ENCODE data around the gene CCL26. TPM values are rescaled to one million over a fixed set of nuclear protein-coding genes. Genes with fewer than 3 reads are reported as not detected.
"Not testable (repeated sequence)": the region's sequence is repeated elsewhere in the genome, so short reads cannot be mapped to it uniquely, and the experiment has no call there.

Gene CCL26
- total and polyA plus RNA-seq, 4 donors = 1.9 to 2.0 TPM; not detected in 2

DNA sequence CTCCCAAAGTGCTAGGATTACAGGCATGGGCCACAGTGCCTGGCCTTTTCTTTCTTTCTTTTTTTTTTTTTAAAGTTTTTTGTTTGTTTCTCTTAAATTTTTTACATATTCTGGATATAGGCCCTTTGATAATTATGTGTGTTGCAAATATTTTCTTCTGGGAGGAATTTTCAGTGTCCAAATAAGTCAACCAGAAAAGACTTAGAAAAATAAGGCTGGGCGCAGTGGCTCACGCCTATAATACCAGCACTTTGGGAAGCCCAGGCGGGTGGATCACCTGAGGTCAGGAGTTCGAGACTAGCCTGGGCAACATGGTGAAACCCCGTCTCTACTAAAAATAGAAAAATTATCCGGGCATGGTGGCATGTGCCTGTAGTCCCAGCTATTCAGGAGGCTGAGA lies 44.7 kb downstream of the CCL26 start:
- 35 to 41% methylated on average over 6 of the region's 6 CpGs for WGBS, 2 donors
- H3K9me3 ChIP-seq (ENCODE audit: control insufficient read depth, low read length); ATAC-seq (ENCODE audit: low FRiP score); H3K27me3 ChIP-seq (ENCODE audit: control insufficient read depth in 1 of 2, insufficient read depth in 2 of 2, low read length in 1 of 2); H3K4me3 ChIP-seq (ENCODE audit: low read length in 2 of 2); H3K36me3 ChIP-seq (ENCODE audit: control insufficient read depth in 1 of 2, insufficient read depth in 2 of 2, low read length in 1 of 2); H3K4me1 ChIP-seq (ENCODE audit: control insufficient read depth in 1 of 2, insufficient read depth in 2 of 2, low read length in 2 of 2); H3K27ac ChIP-seq (ENCODE audit: low read depth in 1 of 2, low read length in 2 of 2); intact Hi-C loops (cut with DNase I): not testable (repeated sequence)
- peak; percentile 27 to 34 for DNase-seq

DNA sequence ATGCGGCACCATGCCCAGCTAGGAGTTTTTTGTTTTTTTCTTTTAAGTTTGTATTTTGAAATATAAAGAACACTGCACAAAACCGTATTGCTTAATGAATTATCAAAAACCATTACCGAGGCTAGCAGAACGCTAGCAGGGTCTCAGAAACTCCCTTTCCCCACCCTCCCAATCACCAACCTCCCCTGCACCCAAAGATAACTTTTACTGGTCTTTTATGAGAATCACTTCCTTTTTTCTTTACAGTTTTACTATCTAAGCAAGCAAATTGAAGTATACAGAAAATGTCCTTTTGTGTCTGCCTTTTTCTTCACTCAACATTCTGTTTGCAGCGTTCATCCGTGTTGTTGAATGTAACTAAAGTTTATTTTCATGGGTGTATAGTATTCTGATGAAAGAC lies 46.7 kb downstream of the CCL26 start:
- no peaks in the 10 kb centered on the region for H3K9me3 ChIP-seq (ENCODE audit: control insufficient read depth, low read length)
- no peaks in the 10 kb centered on the region for H3K36me3 ChIP-seq (ENCODE audit: control insufficient read depth in 1 of 2, insufficient read depth in 2 of 2, low read length in 1 of 2)
- intact Hi-C loops (cut with DNase I) = no loop called here
- H3K27me3 ChIP-seq (ENCODE audit: control insufficient read depth in 1 of 2, insufficient read depth in 2 of 2, low read length in 1 of 2) = no peaks in the 10 kb centered on the region
- H3K27ac ChIP-seq (ENCODE audit: low read depth in 1 of 2, low read length in 2 of 2) = no peak overlapping the region
- WGBS, 2 donors = 90 to 93% methylated on average over 6 of the region's 6 CpGs
- no peak for DNase-seq
- H3K4me1 ChIP-seq (ENCODE audit: control insufficient read depth in 1 of 2, insufficient read depth in 2 of 2, low read length in 2 of 2) = no peaks in the 10 kb centered on the region
- no peak overlapping the region for H3K4me3 ChIP-seq (ENCODE audit: low read length in 2 of 2)
- ATAC-seq (ENCODE audit: low FRiP score) = no peak

GRCh38 chr7:75723444-75723843 lies 48.6 kb downstream of the CCL26 start:
- no peak for ATAC-seq (ENCODE audit: low FRiP score)
- WGBS, 2 donors = 46 to 47% methylated on average over 3 of the region's 3 CpGs
- no peak overlapping the region for H3K27ac ChIP-seq (ENCODE audit: low read depth in 1 of 2, low read length in 2 of 2)
- no peaks in the 10 kb centered on the region for H3K9me3 ChIP-seq (ENCODE audit: control insufficient read depth, low read length)
- H3K27me3 ChIP-seq (ENCODE audit: control insufficient read depth in 1 of 2, insufficient read depth in 2 of 2, low read length in 1 of 2) = no peaks in the 10 kb centered on the region
- peak in 1 of 2 donors; percentile 14 for DNase-seq
- no peak overlapping the region for H3K4me3 ChIP-seq (ENCODE audit: low read length in 2 of 2)
- no peaks in the 10 kb centered on the region for H3K4me1 ChIP-seq (ENCODE audit: control insufficient read depth in 1 of 2, insufficient read depth in 2 of 2, low read length in 2 of 2)
- no peaks in the 10 kb centered on the region for H3K36me3 ChIP-seq (ENCODE audit: control insufficient read depth in 1 of 2, insufficient read depth in 2 of 2, low read length in 1 of 2)
- intact Hi-C loops (cut with DNase I) = no loop called here

DNA sequence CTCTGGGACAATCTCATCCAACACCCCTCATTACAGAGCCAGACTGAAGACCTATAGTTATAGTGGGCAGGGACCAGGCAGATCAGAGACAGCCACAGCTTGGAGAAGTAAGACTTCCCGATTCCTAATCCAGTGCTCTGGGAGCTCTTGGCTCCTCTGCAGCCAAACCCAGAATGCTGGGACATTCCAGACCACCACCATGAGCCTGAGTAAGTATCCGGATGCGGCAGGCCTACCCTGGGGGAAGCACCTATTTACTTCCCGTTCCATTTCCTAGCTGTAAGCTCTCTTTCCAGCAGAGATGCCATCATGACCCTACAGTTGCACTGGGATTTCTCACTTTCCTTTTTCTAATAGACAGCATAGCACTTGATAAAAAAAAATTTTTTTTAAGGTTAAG lies 49.6 kb downstream of the CCL26 start:
- H3K4me3 ChIP-seq (ENCODE audit: low read length in 2 of 2) = no peak overlapping the region
- H3K27ac ChIP-seq (ENCODE audit: low read depth in 1 of 2, low read length in 2 of 2) = peak overlapping the region in 1 of 2 donors; percentile 38
- H3K36me3 ChIP-seq (ENCODE audit: control insufficient read depth in 1 of 2, insufficient read depth in 2 of 2, low read length in 1 of 2) = no peaks in the 10 kb centered on the region
- H3K4me1 ChIP-seq (ENCODE audit: control insufficient read depth in 1 of 2, insufficient read depth in 2 of 2, low read length in 2 of 2) = no peaks in the 10 kb centered on the region
- ATAC-seq (ENCODE audit: low FRiP score) (peak; percentile 16), DNase-seq (peak; percentile 28 to 31)
- WGBS, 2 donors = 18 to 23% methylated on average over 4 of the region's 4 CpGs
- intact Hi-C loops (cut with DNase I) = no loop called here
- H3K9me3 ChIP-seq (ENCODE audit: control insufficient read depth, low read length) = no peaks in the 10 kb centered on the region
- H3K27me3 ChIP-seq (ENCODE audit: control insufficient read depth in 1 of 2, insufficient read depth in 2 of 2, low read length in 1 of 2) = no peaks in the 10 kb centered on the region

- H3K9me3 ChIP-seq (ENCODE audit: control insufficient read depth, low read length); H3K4me3 ChIP-seq (ENCODE audit: low read length in 2 of 2); ATAC-seq (ENCODE audit: low FRiP score); H3K36me3 ChIP-seq (ENCODE audit: control insufficient read depth in 1 of 2, insufficient read depth in 2 of 2, low read length in 1 of 2); H3K27me3 ChIP-seq (ENCODE audit: control insufficient read depth in 1 of 2, insufficient read depth in 2 of 2, low read length in 1 of 2); H3K27ac ChIP-seq (ENCODE audit: low read depth in 1 of 2, low read length in 2 of 2); H3K4me1 ChIP-seq (ENCODE audit: control insufficient read depth in 1 of 2, insufficient read depth in 2 of 2, low read length in 2 of 2); intact Hi-C loops (cut with DNase I): not testable (repeated sequence)
- DNase-seq = peak; percentile 20 to 30
- 88 to 92% methylated on average over 9 of the region's 9 CpGs for WGBS, 2 donors
These were observed 50.1 kb downstream of the CCL26 start for GRCh38 chr7:75721922-75722321.

DNA sequence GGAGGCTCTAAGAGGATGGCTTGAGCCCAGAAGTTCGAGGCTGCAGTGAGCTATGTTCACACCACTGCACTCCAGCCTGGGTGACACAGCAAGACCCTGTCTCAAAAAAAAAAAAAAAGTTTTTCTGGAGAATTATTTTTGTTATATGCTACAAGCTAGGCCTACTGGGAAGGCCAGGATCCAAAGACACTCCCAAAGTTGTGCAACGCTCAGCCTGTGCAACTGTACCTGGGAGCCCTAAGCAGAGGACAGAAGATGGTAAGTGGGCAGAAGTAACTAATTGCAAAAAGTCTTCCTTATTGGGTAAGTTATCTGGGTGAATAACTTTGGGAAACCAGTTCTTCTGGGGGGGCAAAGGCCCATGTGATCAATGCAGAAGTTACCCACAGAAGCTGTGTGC lies 50.6 kb downstream of the CCL26 start:
- 57 to 58% methylated on average over 2 of the region's 2 CpGs for WGBS, 2 donors
- peak in 1 of 2 donors; percentile 12 for DNase-seq

DNA sequence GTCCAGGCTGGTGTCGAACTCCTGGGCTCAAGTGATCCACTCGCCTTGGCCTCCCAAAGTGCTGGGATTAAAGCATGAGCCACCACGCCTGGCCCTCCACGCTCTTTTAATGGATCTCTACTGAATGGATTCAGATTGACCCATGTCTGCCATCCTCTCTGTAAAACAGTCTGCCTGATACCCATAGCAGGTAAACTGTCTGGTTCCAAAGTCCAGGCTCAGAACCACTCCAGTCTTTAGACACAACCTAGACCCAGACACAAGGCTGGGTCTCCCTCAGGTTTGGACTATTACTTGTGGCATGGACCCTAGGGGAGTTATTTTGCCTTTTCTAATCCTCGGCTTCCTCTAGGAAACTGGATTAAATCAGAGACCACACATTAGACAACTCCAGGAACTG lies 52.4 kb downstream of the CCL26 start:
- no peaks in the 10 kb centered on the region for H3K4me1 ChIP-seq (ENCODE audit: control insufficient read depth in 1 of 2, insufficient read depth in 2 of 2, low read length in 2 of 2)
- ATAC-seq (ENCODE audit: low FRiP score) (no peak), DNase-seq (peak in 1 of 2 donors; percentile 20)
- no peak overlapping the region for H3K27ac ChIP-seq (ENCODE audit: low read depth in 1 of 2, low read length in 2 of 2)
- H3K9me3 ChIP-seq (ENCODE audit: control insufficient read depth, low read length) = no peaks in the 10 kb centered on the region
- intact Hi-C loops (cut with DNase I) = no loop called here
- H3K4me3 ChIP-seq (ENCODE audit: low read length in 2 of 2) = no peak overlapping the region
- H3K36me3 ChIP-seq (ENCODE audit: control insufficient read depth in 1 of 2, insufficient read depth in 2 of 2, low read length in 1 of 2) = no peaks in the 10 kb centered on the region
- no peaks in the 10 kb centered on the region for H3K27me3 ChIP-seq (ENCODE audit: control insufficient read depth in 1 of 2, insufficient read depth in 2 of 2, low read length in 1 of 2)
- 95 to 98% methylated on average over 5 of the region's 5 CpGs for WGBS, 2 donors

More for the DNA sequence above, 50.6 kb downstream of the CCL26 start:
- H3K27ac ChIP-seq (ENCODE audit: low read depth in 1 of 2, low read length in 2 of 2) = no peak overlapping the region
- H3K4me3 ChIP-seq (ENCODE audit: low read length in 2 of 2) = no peak overlapping the region
- no peaks in the 10 kb centered on the region for H3K4me1 ChIP-seq (ENCODE audit: control insufficient read depth in 1 of 2, insufficient read depth in 2 of 2, low read length in 2 of 2)
- H3K27me3 ChIP-seq (ENCODE audit: control insufficient read depth in 1 of 2, insufficient read depth in 2 of 2, low read length in 1 of 2) = no peaks in the 10 kb centered on the region
- H3K36me3 ChIP-seq (ENCODE audit: control insufficient read depth in 1 of 2, insufficient read depth in 2 of 2, low read length in 1 of 2) = no peaks in the 10 kb centered on the region
- no peak for ATAC-seq (ENCODE audit: low FRiP score)
- no peaks in the 10 kb centered on the region for H3K9me3 ChIP-seq (ENCODE audit: control insufficient read depth, low read length)
- intact Hi-C loops (cut with DNase I) = no loop called here

Other genes with a start within 250 kb of the CCL26 start
- 10 to 100 TPM; 56.8 to 87.9 TPM for gene HIP1, start 33.3 kb downstream of the CCL26 start, total RNA-seq
- gene HIP1, start 33.3 kb downstream of the CCL26 start, polyA plus RNA-seq = 10 to 100 TPM; 10.6 to 29.7 TPM
- gene CCL24, start 41.6 kb upstream of the CCL26 start, total RNA-seq = 1 to 10 TPM; 1.1 to 2.4 TPM
- 1 to 10 TPM in 1 of 2 donors, under 1 TPM in 1; 1.00 to 3.3 TPM for gene CCL24, start 41.6 kb upstream of the CCL26 start, polyA plus RNA-seq
- 10 to 100 TPM; 31.1 to 40.1 TPM for gene RHBDD2, start 106.8 kb upstream of the CCL26 start, total RNA-seq
- 10 to 100 TPM; 23.9 to 71.3 TPM for gene RHBDD2, start 106.8 kb upstream of the CCL26 start, polyA plus RNA-seq
- gene POR, start 142.9 kb upstream of the CCL26 start, total RNA-seq = 100 to 1,000 TPM in 1 of 2 donors, 10 to 100 TPM in 1; 87.4 to 121 TPM
- gene POR, start 142.9 kb upstream of the CCL26 start, polyA plus RNA-seq = 10 to 100 TPM; 40.4 to 71.8 TPM
- gene TMEM120A, start 222.4 kb upstream of the CCL26 start, total RNA-seq = 10 to 100 TPM; 53.8 to 75.1 TPM
- gene TMEM120A, start 222.4 kb upstream of the CCL26 start, polyA plus RNA-seq = 100 to 1,000 TPM in 1 of 2 donors, 10 to 100 TPM in 1; 84.0 to 144 TPM

All from aorta (tissue), 5 donors.